Gastrocnemius medialis (tissue), 4 donors: ENCODE results near the gene ZNF451. TPM values are rescaled to one million over a fixed set of nuclear protein-coding genes. Genes with fewer than 3 reads are reported as not detected.

Source experiments
- ATAC-seq, 2 donors: fragments of 150-250 bp; one replicate each; pipeline ENCODE4 v1.9.1; 2016
- DNase-seq, 2 donors: peaks; one replicate each; pipeline ENCODE4 v3.0.0-alpha.2; 2019
- H3K27ac ChIP-seq, 4 donors: fragments of 200-600 bp; sonication (generic); 1 replicate in 1 of 4; 2 replicates in 3 of 4; pipeline ENCODE4 v1.5.1; 2016 to 2018; ENCODE audit warnings: mild to moderate bottlenecking in 2 of 4, moderate library complexity in 1 of 4
- H3K27me3 ChIP-seq, 3 donors: fragments of 200-600 bp; sonication (generic) in 2 of 3; 1 replicate in 1 of 3; 2 replicates in 2 of 3; pipeline versions ENCODE4 v1.5.1 to v1.6.0; 2016 to 2019; ENCODE audit warnings: mild to moderate bottlenecking in 1 of 3, moderate library complexity in 1 of 3
- H3K36me3 ChIP-seq, 2 donors: fragments of 200-600 bp; sonication (generic) in 1 of 2; one replicate each; pipeline ENCODE4 v1.5.1; 2017 to 2018
- H3K4me1 ChIP-seq, 2 donors: fragments of 200-600 bp; sonication (generic) in 1 of 2; one replicate each; pipeline ENCODE4 v1.5.1; 2016 to 2017; ENCODE audit warnings: mild to moderate bottlenecking in 2 of 2
- H3K4me3 ChIP-seq, 4 donors: fragments of 200-600 bp; sonication (generic) in 3 of 4; 1 replicate in 1 of 4; 2 replicates in 3 of 4; pipeline ENCODE4 v1.5.1; 2016 to 2019; ENCODE audit warnings: mild to moderate bottlenecking in 2 of 4
- H3K9me3 ChIP-seq, 3 donors: fragments of 200-600 bp; sonication (generic) in 2 of 3; 1 replicate in 1 of 3; 2 replicates in 2 of 3; pipeline ENCODE4 v1.5.1; 2016 to 2019
- POLR2A ChIP-seq, 2 donors: fragments of 450-650 bp; IDR thresholded peaks; one replicate each; pipeline ENCODE4 v1.6.1; 2017; ENCODE audit warnings: antibody characterized with exemption in 2 of 2, mild to moderate bottlenecking in 2 of 2, moderate library complexity in 2 of 2
- in situ Hi-C, 4 donors: fragments of 200-750 bp; cut with MboI; loops; one replicate each; pipeline versions ENCODE4 v1.15.0 to v1.8.0; 2017; ENCODE audit warnings: low sequenced_read_pairs in 4 of 4
- intact Hi-C: fragments of 100-400 bp; cut with DNase I; formaldehyde crosslinking; loops from one replicate; pipeline ENCODE4 v1.15.1; 2023; ENCODE audit warnings: low total_unique reads
- total RNA-seq, 4 donors: library from RNA; depleted of rRNA; stranded (reverse); fragments of >200 nt; gene quantifications; one replicate each; pipeline versions ENCODE4 v1.1.0 to v1.2.3, GENCODE V29; 2016
- TF ChIP-seq, protein P1 (sequence below), 5 experiments: fragments of 450-650 bp in 3 of 5; fragments of 200-600 bp in 2 of 5; sonication (generic) in 2 of 5; IDR thresholded peaks in 4 of 5; conservative IDR thresholded peaks in 1 of 5; 1 replicate in 4 of 5; 2 replicates in 1 of 5; pipeline ENCODE4 v1.5.1; 2016 to 2019; ENCODE audit warnings: antibody characterized with exemption in 5 of 5, mild to moderate bottlenecking in 3 of 5, moderate library complexity in 3 of 5

ZNF451 gene
- total RNA-seq, 4 donors from 2014 or later: 27.1 to 36.8 (median 28.0) TPM

DNA sequence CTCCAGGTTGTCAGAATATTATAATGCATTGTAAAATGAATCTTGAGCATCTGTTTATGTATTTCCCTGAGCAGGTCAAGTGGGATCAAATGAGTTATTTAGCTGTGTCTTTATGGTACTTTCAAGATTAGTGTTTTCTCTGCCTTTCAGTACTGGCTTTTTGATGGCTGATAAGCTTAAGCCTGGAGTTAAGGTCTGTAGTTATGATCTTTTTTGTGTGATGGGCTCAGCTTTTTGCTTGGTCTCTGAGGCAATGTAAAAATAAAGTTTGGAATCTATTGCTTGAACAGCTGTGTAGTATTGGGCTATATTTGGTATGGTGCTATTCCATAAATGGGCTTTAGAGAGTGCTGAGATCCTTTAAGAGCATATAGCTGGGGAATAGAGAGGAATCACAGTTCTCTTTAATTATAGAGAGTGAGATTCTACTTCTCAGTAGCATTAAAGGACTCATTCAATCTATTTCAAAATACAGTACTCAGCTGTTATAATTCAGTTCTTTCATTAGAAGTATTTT lies 40.7 kb downstream of the ZNF451 start:
- ATAC-seq: no peak

DNA sequence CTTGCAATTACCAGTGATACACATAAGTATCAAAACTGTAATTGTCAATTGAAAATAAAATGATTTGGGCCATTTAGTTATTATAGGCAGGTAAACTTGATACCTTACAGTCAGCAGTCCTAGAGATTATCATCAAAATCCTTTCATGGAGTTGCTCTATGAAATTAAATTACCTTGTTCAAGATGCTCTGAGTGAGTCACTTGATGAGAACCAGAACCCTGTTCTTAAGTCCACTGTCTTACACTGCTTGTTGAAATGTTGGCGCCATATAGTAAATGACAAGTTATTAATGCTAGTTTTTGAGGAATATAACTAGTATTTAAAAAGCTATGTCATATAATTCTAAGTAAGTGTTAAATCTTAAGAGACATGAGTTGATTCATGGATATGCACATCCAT lies 45.0 kb downstream of the ZNF451 start:
- Histone ChIP-seq H3K9me3 (no peaks in the 10 kb centered on the region), H3K4me1 (peaks cover 9 to 11% of the 10 kb centered on the region in 2 donors), H3K27ac (no peak overlapping the region), H3K27me3 (no peaks in the 10 kb centered on the region), H3K36me3 (peaks cover 0 to 34% of the 10 kb centered on the region in 2 donors), H3K4me3 (no peak overlapping the region)
- no peak for TF ChIP-seq POLR2A (IDR thresholded peaks at IDR 0.05)
- TF ChIP-seq, protein P1, sequence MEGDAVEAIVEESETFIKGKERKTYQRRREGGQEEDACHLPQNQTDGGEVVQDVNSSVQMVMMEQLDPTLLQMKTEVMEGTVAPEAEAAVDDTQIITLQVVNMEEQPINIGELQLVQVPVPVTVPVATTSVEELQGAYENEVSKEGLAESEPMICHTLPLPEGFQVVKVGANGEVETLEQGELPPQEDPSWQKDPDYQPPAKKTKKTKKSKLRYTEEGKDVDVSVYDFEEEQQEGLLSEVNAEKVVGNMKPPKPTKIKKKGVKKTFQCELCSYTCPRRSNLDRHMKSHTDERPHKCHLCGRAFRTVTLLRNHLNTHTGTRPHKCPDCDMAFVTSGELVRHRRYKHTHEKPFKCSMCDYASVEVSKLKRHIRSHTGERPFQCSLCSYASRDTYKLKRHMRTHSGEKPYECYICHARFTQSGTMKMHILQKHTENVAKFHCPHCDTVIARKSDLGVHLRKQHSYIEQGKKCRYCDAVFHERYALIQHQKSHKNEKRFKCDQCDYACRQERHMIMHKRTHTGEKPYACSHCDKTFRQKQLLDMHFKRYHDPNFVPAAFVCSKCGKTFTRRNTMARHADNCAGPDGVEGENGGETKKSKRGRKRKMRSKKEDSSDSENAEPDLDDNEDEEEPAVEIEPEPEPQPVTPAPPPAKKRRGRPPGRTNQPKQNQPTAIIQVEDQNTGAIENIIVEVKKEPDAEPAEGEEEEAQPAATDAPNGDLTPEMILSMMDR (IDR thresholded peaks at IDR 0.05 in 4 of 5, conservative IDR thresholded peaks at IDR 0.05 in 1 of 5): no peak
- ATAC-seq (no peak), DNase-seq (no peak)
- in situ Hi-C loops: no loop called here
- intact Hi-C loops: no loop called here

More for the DNA sequence above, 40.7 kb downstream of the ZNF451 start:
- Histone ChIP-seq H3K4me3 (no peak overlapping the region), H3K4me1 (peaks cover 9 to 11% of the 10 kb centered on the region in 2 donors), H3K27ac (no peak overlapping the region), H3K27me3 (no peaks in the 10 kb centered on the region), H3K36me3 (peaks cover 0 to 18% of the 10 kb centered on the region in 2 donors), H3K9me3 (no peaks in the 10 kb centered on the region)
- intact Hi-C loops (no loop called here), in situ Hi-C loops (no loop called here)
- TF ChIP-seq, protein P1 (IDR thresholded peaks at IDR 0.05 in 4 of 5, conservative IDR thresholded peaks at IDR 0.05 in 1 of 5): no peak
- no peak for DNase-seq

DNA sequence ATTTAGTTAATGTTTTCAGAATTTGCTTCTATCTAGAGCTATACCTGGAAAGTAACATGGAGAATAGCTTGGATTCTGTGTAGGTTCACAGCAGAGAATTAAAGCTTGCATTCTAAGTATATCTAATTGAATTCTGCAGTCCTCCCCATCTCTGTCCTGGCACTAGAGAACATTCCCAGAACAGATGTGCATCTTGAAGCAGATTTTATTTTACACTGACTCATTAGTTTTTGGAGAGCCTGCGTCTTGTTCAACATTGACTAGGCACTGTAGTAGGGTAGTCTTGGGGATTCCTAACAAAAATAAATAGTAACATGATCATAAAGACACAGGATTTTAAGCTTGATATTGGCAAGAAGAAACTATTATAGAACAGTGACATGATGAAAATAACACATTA lies 45.9 kb downstream of the ZNF451 start:
- Histone ChIP-seq H3K9me3 (no peaks in the 10 kb centered on the region), H3K4me3 (no peak overlapping the region), H3K36me3 (peaks cover 0 to 34% of the 10 kb centered on the region in 2 donors), H3K27ac (no peak overlapping the region), H3K4me1 (peaks cover 4 to 6% of the 10 kb centered on the region in 2 donors), H3K27me3 (no peaks in the 10 kb centered on the region)
- intact Hi-C loops (no loop called here), in situ Hi-C loops (no loop called here)
- DNase-seq (no peak), ATAC-seq (no peak)
- TF ChIP-seq, protein P1 (IDR thresholded peaks at IDR 0.05 in 4 of 5, conservative IDR thresholded peaks at IDR 0.05 in 1 of 5): no peak
- no peak for TF ChIP-seq POLR2A (IDR thresholded peaks at IDR 0.05)

DNA sequence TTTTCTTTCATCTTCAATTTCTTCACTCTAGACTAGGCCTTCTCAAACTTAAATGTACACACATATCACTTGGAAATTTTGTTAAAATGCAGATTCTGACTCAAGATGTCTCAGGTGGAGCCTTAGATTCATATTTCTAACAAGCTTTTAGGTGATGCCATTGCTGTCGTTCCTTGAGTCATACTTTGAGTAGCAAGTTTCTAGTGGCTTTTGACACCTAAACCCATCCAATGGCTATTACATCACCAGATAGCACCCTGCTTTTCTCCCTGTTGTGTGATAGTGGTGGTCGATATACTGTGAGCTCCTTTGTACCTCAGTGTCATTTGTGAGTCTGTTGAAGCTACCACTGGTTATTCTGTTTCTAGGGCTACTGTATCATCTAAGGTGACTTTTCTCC lies 47.4 kb downstream of the ZNF451 start:
- intact Hi-C loops (no loop called here), in situ Hi-C loops (no loop called here)
- ATAC-seq (no peak), DNase-seq (no peak)
- Histone ChIP-seq H3K4me3 (no peak overlapping the region), H3K27me3 (no peaks in the 10 kb centered on the region), H3K36me3 (peaks cover 0 to 37% of the 10 kb centered on the region in 2 donors), H3K4me1 (no peaks in the 10 kb centered on the region), H3K27ac (no peak overlapping the region), H3K9me3 (no peaks in the 10 kb centered on the region)
- TF ChIP-seq POLR2A (IDR thresholded peaks at IDR 0.05): no peak
- TF ChIP-seq, protein P1 (IDR thresholded peaks at IDR 0.05 in 4 of 5, conservative IDR thresholded peaks at IDR 0.05 in 1 of 5): no peak

DNA sequence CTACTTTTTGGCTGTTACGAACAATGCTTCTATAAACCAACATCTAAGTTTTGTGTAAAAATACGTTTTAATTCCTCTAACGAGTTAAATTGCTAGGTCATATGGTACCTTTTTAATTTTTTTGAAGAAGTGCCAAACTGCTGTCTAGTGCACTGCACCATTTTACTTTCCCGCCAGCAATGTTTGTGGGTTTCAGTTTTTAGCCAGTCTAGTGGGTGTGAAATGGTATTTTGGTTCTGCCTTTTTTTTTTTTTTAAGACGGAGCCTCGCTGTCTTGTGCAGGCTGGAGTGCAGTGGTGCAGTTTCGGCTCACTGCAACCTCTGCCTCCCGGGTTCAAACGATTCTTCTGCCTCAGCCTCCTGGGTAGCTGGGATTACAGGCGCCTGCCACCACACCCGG lies 48.0 kb downstream of the ZNF451 start:
- DNase-seq: no peak
- Histone ChIP-seq H3K4me3 (no peak overlapping the region), H3K36me3 (peaks cover 0 to 39% of the 10 kb centered on the region in 2 donors), H3K4me1 (no peaks in the 10 kb centered on the region), H3K27ac (no peak overlapping the region), H3K27me3 (no peaks in the 10 kb centered on the region), H3K9me3 (no peaks in the 10 kb centered on the region)
- in situ Hi-C loops (no loop called here), intact Hi-C loops (no loop called here)
- TF ChIP-seq POLR2A (IDR thresholded peaks at IDR 0.05): no peak
- TF ChIP-seq, protein P1 (IDR thresholded peaks at IDR 0.05 in 4 of 5, conservative IDR thresholded peaks at IDR 0.05 in 1 of 5): no peak
- no peak for ATAC-seq
